Mucosa of descending colon (tissue), 3 donors: ENCODE measurements around the gene PTPN12. TPM values are rescaled to one million over a fixed set of nuclear protein-coding genes. Genes with fewer than 3 reads are reported as not detected.
A peak's percentile ranks its signal among the peaks of the same experiment; 100 is the strongest.

Source experiments
- ATAC-seq: fragments of 200-7000 bp; cut with Tn5 transposase; one replicate; pipeline ENCODE4 v1.9.1; 2020; ENCODE audit warnings: mild to moderate bottlenecking, moderate library complexity
- DNase-seq, 3 donors: peaks; one replicate each; pipeline ENCODE4 v3.0.0-alpha.2; 2020
- H3K36me3 ChIP-seq: fragments of 200-600 bp; one replicate; pipeline ENCODE4 v1.8.0; 2021; ENCODE audit warnings: low read depth, mild to moderate bottlenecking
- H3K4me1 ChIP-seq: fragments of 200-600 bp; one replicate; pipeline ENCODE4 v1.8.0; 2021; ENCODE audit warnings: low read depth, mild to moderate bottlenecking
- H3K4me3 ChIP-seq: fragments of 200-600 bp; one replicate; pipeline ENCODE4 v1.8.0; 2021; ENCODE audit warnings: mild to moderate bottlenecking
- H3K9me3 ChIP-seq: fragments of 200-600 bp; one replicate; pipeline ENCODE4 v1.8.0; 2021; ENCODE audit warnings: mild to moderate bottlenecking
- intact Hi-C, 2 donors: fragments of 100-400 bp; cut with DNase I in 1 of 2; cut with micrococcal nuclease in 1 of 2; formaldehyde crosslinking; loops; one replicate each; pipeline versions ENCODE4 v1.11.0 to v1.11.1; 2022; cut with DNase I, micrococcal nuclease
- long read RNA-seq, 2 donors: library from polyadenylated mRNA; unstranded; transcript quantifications; one replicate each; pipeline ENCODE4 v2.0.0, GENCODE V29; 2019 to 2021
- total RNA-seq, 3 donors: library from RNA; stranded (reverse); fragmentation: NEBNext Ultra II Directional in 2 of 3; extraction: Animal tissue kit (Norgen Biotek cat#: 25700) in 2 of 3; gene quantifications; one replicate each; pipeline versions ENCODE4 v1.2.1 to v1.2.4, GENCODE V29; 2021 to 2023
- TF ChIP-seq, protein P1 (sequence below): fragments of 200-600 bp; IDR thresholded peaks from one replicate; pipeline ENCODE4 v1.8.0; 2022; ENCODE audit warnings: antibody characterized with exemption, mild to moderate bottlenecking
- donor health status: DM: no; HTN: no; CAD: no; lungs with moderate emphysema.
- donor health status: DM: no; HTN: no; CAD: no.
- donor health status: DM: no; HTN: yes; CAD: no.

Gene PTPN12
- 10 to 100 TPM; 42.0 to 92.1 (median 44.6) TPM for total RNA-seq
- long read RNA-seq, donor 1, transcript PTPN12-201 (18 exons, 3,406 nt): major isoform, 5 of 17 reads
- long read RNA-seq, donor 1, partial matches to known transcripts: 9 of 17 reads
- long read RNA-seq, donor 1, other reads (novel, unspliced or antisense): 3 of 17 reads
- long read RNA-seq, donor 2, partial matches to known transcripts: 2 of 3 reads
- long read RNA-seq, donor 2, other reads (novel, unspliced or antisense): 1 of 3 reads

DNA sequence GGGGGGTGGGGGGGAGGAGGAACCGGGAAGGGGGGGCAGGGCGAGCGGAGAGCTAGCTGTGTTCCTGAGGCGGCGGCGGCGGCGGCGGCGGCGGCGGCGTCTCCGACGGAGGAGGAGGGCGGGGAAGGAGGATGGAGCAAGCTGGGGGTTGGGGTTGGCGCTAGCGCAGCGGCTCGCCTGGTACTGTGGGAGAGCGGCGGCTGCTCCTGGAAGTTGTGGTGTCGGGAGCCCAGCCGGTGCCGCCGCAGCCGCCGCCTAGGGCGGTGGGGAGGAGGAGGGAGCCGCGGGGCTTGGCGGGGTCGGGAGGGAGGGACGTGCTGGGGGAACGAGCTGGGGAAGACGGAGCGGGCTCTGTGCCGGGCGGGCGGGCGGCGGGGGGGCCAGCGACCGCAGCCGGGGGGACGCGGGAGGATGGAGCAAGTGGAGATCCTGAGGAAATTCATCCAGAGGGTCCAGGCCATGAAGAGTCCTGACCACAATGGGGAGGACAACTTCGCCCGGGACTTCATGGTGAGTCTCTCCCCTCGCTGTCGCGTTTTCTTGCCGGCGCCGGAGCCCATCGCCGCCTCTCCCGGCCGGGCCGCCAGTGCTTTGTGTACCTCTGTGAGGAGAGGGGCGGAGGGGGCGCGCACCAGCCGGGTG is at the start of gene PTPN12:
Gene PTPN12 (plus strand): TSS at position 160 of the 642 bp plus-strand sequence. CDS start 252 bp downstream, at position 412.
- intact Hi-C loops: no loop called here
- ATAC-seq (peak; percentile 6), DNase-seq (peak in 1 of 3 donors; percentile 71)
- TF ChIP-seq, protein P1, sequence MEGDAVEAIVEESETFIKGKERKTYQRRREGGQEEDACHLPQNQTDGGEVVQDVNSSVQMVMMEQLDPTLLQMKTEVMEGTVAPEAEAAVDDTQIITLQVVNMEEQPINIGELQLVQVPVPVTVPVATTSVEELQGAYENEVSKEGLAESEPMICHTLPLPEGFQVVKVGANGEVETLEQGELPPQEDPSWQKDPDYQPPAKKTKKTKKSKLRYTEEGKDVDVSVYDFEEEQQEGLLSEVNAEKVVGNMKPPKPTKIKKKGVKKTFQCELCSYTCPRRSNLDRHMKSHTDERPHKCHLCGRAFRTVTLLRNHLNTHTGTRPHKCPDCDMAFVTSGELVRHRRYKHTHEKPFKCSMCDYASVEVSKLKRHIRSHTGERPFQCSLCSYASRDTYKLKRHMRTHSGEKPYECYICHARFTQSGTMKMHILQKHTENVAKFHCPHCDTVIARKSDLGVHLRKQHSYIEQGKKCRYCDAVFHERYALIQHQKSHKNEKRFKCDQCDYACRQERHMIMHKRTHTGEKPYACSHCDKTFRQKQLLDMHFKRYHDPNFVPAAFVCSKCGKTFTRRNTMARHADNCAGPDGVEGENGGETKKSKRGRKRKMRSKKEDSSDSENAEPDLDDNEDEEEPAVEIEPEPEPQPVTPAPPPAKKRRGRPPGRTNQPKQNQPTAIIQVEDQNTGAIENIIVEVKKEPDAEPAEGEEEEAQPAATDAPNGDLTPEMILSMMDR: no peak
- Histone ChIP-seq H3K4me3 (peak within 1 kb of the TSS; percentile 84), H3K4me1 (peaks cover 14% of the 10 kb centered on the region), H3K9me3 (no peaks in the 10 kb centered on the region), H3K36me3 (no peaks in the 10 kb centered on the region)

DNA sequence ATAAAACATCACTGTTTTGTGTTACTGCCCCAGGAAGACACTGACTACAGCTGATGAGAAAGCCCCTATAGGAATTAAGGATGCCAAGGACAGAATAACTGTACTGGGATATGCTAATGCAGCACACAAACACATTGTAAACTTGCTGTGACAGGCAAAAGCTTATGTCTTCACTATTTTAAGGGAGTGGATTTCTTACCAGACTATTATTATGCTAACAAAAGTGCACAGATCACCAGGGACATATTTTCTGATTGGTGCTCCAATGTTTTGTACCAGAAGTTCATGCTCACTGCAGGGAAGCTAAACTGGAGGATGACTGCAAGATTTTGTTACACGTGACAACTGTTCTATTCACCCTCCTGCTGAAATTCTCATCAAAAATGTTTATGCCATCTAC is 48.1 kb upstream of the PTPN12 start:
- H3K36me3 ChIP-seq: no peaks in the 10 kb centered on the region
- ATAC-seq: no peak
- intact Hi-C loops: no loop called here

DNA sequence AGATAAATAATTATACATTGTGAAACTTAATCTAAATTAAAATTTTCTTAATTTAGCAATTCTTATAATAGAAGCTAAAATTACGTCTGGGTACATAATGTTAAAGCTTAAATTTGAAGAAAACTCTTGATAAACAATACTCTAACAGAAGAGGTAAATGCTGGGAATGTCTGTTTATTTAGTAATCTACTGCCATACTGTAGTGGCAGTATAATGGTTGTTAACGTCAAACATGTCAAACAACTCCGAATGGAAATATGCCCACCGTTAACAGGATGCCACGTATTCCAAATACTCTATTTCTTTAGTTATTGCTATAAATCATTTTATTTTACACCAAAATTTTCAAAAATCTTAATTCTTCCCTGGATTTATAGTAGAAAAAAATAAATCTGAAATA is 40.0 kb upstream of the PTPN12 start:
- intact Hi-C loops: no loop called here
- no peaks in the 10 kb centered on the region for H3K4me1 ChIP-seq
- ATAC-seq: no peak

More for the DNA sequence above, 48.1 kb upstream of the PTPN12 start:
- H3K4me1 ChIP-seq: no peaks in the 10 kb centered on the region
- H3K4me3 ChIP-seq: no peak overlapping the region
- no peak for DNase-seq
- peaks cover 4% of the 10 kb centered on the region for H3K9me3 ChIP-seq
- TF ChIP-seq, protein P1: no peak

DNA sequence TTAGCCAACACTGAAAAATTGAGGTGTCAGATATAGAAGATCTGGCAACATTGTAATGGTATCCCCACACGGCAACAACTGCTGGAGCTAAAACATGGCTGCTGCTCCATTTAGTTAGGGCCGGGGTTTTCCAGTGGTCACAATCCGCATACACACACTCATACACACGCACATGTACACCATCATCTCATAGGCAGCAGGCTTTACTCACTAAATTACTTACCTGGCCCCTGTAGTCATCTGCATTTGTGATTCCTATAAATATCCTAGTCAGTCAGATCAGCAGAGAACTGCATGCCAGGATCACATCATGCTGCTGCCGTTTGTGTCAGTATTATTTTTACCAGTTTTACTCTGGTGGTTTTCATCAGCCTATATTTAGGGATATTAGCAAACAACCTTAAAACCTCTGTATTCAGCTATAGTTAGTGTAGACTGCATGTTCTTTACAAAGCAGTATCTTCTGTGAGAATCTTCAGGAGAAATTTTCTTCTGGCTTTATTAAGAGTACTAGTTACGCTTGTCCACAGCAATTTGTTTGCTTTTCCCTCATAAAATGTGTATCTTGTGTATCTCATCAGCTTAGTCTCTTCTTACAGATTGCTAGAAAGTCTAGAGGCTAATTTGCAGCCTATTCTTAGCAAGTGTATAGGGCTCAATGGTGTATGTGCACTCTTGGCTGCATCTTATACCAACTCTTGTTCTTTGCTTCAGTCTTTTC is 38.3 kb upstream of the PTPN12 start:
- Histone ChIP-seq H3K36me3 (no peaks in the 10 kb centered on the region), H3K9me3 (peaks cover 7% of the 10 kb centered on the region), H3K4me1 (no peaks in the 10 kb centered on the region), H3K4me3 (no peak overlapping the region)
- intact Hi-C loops: no loop called here
- TF ChIP-seq, protein P1: no peak
- ATAC-seq (no peak), DNase-seq (no peak)

More for the DNA sequence above, 40.0 kb upstream of the PTPN12 start:
- TF ChIP-seq, protein P1: no peak
- Histone ChIP-seq H3K9me3 (peaks cover 9% of the 10 kb centered on the region), H3K36me3 (no peaks in the 10 kb centered on the region), H3K4me3 (no peak overlapping the region)
- no peak for DNase-seq

DNA sequence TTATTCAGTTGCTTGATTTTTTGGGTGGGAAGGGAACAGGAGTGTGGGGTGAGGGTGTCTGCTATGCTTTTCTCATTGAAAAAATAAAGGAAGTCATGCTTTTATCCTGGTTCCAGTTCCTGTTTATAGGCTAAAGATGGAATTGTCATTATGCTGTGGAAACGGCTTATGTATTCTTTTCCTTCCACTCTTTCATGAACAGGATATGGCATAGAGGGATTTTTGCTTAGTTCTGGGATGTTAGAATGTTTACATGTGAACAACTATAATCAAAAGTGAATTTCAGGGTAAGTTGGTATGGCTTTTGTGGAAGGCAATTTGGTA is 35.9 kb upstream of the PTPN12 start:
- ATAC-seq (no peak), DNase-seq (no peak)
- TF ChIP-seq, protein P1: no peak
- H3K4me1 ChIP-seq: no peaks in the 10 kb centered on the region
- intact Hi-C loops: no loop called here
- H3K4me3 ChIP-seq: no peak overlapping the region
- H3K36me3 ChIP-seq: no peaks in the 10 kb centered on the region
- no peaks in the 10 kb centered on the region for H3K9me3 ChIP-seq
